Measurements from ENCODE around the gene GNLY. TPM values are rescaled to one million over a fixed set of nuclear protein-coding genes. Genes with fewer than 3 reads are reported as not detected.

Gene GNLY
- total and polyA plus RNA-seq, 2 of the 13 experiments (the other 11 are each of a cell fraction or from before 2014, with no cell fraction given) = not detected

DNA sequence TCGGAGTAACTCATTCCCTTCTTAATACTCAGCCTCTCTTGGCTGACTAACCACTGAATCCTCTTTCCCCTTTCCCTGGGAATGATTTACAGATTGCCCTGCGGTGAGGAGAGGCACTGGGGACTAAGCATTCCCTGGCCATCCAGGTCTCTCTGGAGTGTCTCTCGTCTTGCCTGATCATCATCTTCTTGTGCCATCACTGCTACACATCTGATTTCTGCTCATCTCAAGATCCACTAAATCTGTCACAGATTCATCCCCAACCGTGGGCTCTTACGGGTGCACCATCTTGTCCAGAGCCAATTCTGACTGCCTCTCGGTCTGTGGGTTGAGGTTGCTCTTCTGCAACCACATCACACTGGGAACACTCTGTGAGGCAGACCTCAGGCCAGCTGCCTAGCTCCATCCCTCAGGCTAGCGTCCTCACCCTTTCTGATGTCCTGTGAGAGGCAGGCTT, 38.2 kb upstream of the GNLY start:
- no peak overlapping the region for H3K27ac ChIP-seq (ENCODE audit: extremely low read length, insufficient read depth, low read length)
- no TSS peak for BruUV-seq (replicated peaks)
- no peak overlapping the region for H3K4me2 ChIP-seq (ENCODE audit: low read depth, low read length)
- ATAC-seq (no peak), FAIRE-seq (no peak), DNase-seq (ENCODE audit: low spot score) (no peak)
- no peak overlapping the region for H3K4me3 ChIP-seq (replicated peaks in 1 of 3; ENCODE audit: insufficient read depth in 1 of 3, low read depth in 2 of 3, low read length in 3 of 3)
- CTCF ChIA-PET (ENCODE audit: low intra/inter-chr PET ratio, low total read pairs) = no interaction called here
- no peaks in the 10 kb centered on the region for H3K9me3 ChIP-seq (ENCODE audit: low read length)
- in situ Hi-C loops (cut with HindIII; ENCODE audit: extremely low pct_ligation_motif_present, low pct_unique_long_range_greater_than_20kb) (no loop called here), intact Hi-C loops (cut with micrococcal nuclease; ENCODE audit: unreplicated experiment) (no loop called here)
- H4K20me1 ChIP-seq (ENCODE audit: insufficient read depth, low read length) = no peaks in the 10 kb centered on the region
- peaks cover 0 to 21% of the 10 kb centered on the region in 2 experiments; a peak in 3 of 5 replicates for H3K36me3 ChIP-seq (replicated peaks in 1 of 2; ENCODE audit: control insufficient read depth in 1 of 2, insufficient read depth in 2 of 2, low read length in 2 of 2)
- POLR2A ChIA-PET = no interaction called here
- H3K9ac ChIP-seq (ENCODE audit: insufficient read depth, low read depth, low read length) = no peak overlapping the region
- WGBS (ENCODE audit: low lambda C conversion rate) = 95% methylated on average over 7 of the region's 7 CpGs
- no peak overlapping the region for H2AFZ ChIP-seq (ENCODE audit: low read length)
- H3K27me3 ChIP-seq (ENCODE audit: control insufficient read depth in 1 of 2, insufficient read depth in 2 of 2, low read length in 2 of 2) = no peaks in the 10 kb centered on the region
- H3K4me1 ChIP-seq (ENCODE audit: insufficient read depth, low read length) = no peaks in the 10 kb centered on the region
- H3K79me2 ChIP-seq (ENCODE audit: insufficient read depth, low read length) = no peaks in the 10 kb centered on the region
- TF ChIP-seq MED13 (CRISPR knock-in tag; IDR thresholded peaks at IDR 0.05) = no peak
- no peak for TF ChIP-seq ZNF766 (CRISPR knock-in tag; IDR thresholded peaks at IDR 0.05; ENCODE audit: borderline replicate concordance)
- TF ChIP-seq, protein P1, sequence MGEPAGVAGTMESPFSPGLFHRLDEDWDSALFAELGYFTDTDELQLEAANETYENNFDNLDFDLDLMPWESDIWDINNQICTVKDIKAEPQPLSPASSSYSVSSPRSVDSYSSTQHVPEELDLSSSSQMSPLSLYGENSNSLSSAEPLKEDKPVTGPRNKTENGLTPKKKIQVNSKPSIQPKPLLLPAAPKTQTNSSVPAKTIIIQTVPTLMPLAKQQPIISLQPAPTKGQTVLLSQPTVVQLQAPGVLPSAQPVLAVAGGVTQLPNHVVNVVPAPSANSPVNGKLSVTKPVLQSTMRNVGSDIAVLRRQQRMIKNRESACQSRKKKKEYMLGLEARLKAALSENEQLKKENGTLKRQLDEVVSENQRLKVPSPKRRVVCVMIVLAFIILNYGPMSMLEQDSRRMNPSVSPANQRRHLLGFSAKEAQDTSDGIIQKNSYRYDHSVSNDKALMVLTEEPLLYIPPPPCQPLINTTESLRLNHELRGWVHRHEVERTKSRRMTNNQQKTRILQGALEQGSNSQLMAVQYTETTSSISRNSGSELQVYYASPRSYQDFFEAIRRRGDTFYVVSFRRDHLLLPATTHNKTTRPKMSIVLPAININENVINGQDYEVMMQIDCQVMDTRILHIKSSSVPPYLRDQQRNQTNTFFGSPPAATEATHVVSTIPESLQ (CRISPR knock-in tag; conservative IDR thresholded peaks at IDR 0.05) = no peak
- no peak for TF ChIP-seq ZFP90 (CRISPR knock-in tag; IDR thresholded peaks at IDR 0.05; ENCODE audit: borderline replicate concordance)
- TF ChIP-seq, protein P2, sequence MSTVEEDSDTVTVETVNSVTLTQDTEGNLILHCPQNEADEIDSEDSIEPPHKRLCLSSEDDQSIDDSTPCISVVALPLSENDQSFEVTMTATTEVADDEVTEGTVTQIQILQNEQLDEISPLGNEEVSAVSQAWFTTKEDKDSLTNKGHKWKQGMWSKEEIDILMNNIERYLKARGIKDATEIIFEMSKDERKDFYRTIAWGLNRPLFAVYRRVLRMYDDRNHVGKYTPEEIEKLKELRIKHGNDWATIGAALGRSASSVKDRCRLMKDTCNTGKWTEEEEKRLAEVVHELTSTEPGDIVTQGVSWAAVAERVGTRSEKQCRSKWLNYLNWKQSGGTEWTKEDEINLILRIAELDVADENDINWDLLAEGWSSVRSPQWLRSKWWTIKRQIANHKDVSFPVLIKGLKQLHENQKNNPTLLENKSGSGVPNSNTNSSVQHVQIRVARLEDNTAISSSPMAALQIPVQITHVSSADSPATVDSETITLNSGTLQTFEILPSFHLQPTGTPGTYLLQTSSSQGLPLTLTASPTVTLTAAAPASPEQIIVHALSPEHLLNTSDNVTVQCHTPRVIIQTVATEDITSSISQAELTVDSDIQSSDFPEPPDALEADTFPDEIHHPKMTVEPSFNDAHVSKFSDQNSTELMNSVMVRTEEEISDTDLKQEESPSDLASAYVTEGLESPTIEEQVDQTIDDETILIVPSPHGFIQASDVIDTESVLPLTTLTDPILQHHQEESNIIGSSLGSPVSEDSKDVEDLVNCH (CRISPR knock-in tag; IDR thresholded peaks at IDR 0.05) = no peak
- TF ChIP-seq, protein P3, sequence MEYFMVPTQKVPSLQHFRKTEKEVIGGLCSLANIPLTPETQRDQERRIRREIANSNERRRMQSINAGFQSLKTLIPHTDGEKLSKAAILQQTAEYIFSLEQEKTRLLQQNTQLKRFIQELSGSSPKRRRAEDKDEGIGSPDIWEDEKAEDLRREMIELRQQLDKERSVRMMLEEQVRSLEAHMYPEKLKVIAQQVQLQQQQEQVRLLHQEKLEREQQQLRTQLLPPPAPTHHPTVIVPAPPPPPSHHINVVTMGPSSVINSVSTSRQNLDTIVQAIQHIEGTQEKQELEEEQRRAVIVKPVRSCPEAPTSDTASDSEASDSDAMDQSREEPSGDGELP (IDR thresholded peaks at IDR 0.05; ENCODE audit: borderline replicate concordance, low read depth) = no peak
- no peak for TF ChIP-seq CENPT (CRISPR knock-in tag; IDR thresholded peaks at IDR 0.05; ENCODE audit: low read depth)
- TF ChIP-seq, protein P4, sequence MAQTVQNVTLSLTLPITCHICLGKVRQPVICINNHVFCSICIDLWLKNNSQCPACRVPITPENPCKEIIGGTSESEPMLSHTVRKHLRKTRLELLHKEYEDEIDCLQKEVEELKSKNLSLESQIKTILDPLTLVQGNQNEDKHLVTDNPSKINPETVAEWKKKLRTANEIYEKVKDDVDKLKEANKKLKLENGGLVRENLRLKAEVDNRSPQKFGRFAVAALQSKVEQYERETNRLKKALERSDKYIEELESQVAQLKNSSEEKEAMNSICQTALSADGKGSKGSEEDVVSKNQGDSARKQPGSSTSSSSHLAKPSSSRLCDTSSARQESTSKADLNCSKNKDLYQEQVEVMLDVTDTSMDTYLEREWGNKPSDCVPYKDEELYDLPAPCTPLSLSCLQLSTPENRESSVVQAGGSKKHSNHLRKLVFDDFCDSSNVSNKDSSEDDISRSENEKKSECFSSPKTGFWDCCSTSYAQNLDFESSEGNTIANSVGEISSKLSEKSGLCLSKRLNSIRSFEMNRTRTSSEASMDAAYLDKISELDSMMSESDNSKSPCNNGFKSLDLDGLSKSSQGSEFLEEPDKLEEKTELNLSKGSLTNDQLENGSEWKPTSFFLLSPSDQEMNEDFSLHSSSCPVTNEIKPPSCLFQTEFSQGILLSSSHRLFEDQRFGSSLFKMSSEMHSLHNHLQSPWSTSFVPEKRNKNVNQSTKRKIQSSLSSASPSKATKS (CRISPR knock-in tag; IDR thresholded peaks at IDR 0.05) = no peak
- TF ChIP-seq, protein P5, sequence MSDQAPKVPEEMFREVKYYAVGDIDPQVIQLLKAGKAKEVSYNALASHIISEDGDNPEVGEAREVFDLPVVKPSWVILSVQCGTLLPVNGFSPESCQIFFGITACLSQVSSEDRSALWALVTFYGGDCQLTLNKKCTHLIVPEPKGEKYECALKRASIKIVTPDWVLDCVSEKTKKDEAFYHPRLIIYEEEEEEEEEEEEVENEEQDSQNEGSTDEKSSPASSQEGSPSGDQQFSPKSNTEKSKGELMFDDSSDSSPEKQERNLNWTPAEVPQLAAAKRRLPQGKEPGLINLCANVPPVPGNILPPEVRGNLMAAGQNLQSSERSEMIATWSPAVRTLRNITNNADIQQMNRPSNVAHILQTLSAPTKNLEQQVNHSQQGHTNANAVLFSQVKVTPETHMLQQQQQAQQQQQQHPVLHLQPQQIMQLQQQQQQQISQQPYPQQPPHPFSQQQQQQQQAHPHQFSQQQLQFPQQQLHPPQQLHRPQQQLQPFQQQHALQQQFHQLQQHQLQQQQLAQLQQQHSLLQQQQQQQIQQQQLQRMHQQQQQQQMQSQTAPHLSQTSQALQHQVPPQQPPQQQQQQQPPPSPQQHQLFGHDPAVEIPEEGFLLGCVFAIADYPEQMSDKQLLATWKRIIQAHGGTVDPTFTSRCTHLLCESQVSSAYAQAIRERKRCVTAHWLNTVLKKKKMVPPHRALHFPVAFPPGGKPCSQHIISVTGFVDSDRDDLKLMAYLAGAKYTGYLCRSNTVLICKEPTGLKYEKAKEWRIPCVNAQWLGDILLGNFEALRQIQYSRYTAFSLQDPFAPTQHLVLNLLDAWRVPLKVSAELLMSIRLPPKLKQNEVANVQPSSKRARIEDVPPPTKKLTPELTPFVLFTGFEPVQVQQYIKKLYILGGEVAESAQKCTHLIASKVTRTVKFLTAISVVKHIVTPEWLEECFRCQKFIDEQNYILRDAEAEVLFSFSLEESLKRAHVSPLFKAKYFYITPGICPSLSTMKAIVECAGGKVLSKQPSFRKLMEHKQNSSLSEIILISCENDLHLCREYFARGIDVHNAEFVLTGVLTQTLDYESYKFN (CRISPR knock-in tag; conservative IDR thresholded peaks at IDR 0.05) = no peak
- TF ChIP-seq MIER3 (CRISPR knock-in tag; IDR thresholded peaks at IDR 0.05; ENCODE audit: borderline replicate concordance) = no peak
- TF ChIP-seq NFKBIZ (CRISPR knock-in tag; IDR thresholded peaks at IDR 0.05) = no peak
